Ramos (cell line): ENCODE data around the gene PIEZO2.
"Not testable (repeated sequence)": the region's sequence is repeated elsewhere in the genome, so short reads cannot be mapped to it uniquely, and the experiment has no call there.

Experiments
- in situ Hi-C: fragments of 300-500 bp; cut with MboI; formaldehyde crosslinking; loops from one replicate; pipeline ENCODE4 v1.14.3; 2022; ENCODE audit warnings: low sequenced_read_pairs; ENCODE audit not compliant: unreplicated experiment

PIEZO2 gene

DNA sequence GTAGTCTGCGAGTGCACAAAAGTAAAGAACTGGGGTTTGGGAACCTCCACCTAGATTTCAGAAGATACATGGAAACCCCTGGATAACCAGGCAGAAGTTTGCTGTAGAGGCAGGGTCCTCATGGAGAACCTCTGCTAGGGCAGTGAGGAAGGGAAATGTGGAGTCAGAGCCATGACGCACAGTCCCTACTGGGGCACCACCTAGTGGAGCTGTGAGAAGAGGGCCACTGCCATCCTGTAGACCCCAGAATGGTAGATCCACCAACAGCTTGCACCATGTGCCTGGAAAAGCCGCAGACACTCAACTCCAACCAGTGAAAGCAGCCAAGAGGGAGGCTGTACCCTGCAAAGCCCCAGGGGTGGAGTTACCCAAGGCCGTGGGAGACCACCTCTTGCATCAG, 206.4 kb downstream of the PIEZO2 start:
- in situ Hi-C loops, result no loop called here

DNA sequence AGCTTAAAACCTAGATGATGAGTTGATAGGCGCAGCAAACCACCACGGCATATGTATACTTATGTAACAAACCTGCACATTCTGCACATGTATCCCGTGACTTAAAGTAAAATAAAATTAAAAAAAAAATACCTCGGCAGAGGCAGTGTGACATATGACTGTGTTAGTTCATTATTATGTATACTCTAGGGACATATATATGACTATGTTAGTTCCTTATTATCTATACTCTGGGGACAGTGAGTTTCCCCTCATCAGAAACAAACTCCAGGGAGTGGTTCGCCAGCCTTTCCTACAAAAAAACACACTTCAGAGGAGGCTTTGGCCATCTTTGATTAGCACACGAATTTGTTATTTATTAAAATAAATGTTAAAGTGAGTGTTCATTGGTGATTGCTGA, 209.5 kb downstream of the PIEZO2 start:
- in situ Hi-C loops, result no loop called here

DNA sequence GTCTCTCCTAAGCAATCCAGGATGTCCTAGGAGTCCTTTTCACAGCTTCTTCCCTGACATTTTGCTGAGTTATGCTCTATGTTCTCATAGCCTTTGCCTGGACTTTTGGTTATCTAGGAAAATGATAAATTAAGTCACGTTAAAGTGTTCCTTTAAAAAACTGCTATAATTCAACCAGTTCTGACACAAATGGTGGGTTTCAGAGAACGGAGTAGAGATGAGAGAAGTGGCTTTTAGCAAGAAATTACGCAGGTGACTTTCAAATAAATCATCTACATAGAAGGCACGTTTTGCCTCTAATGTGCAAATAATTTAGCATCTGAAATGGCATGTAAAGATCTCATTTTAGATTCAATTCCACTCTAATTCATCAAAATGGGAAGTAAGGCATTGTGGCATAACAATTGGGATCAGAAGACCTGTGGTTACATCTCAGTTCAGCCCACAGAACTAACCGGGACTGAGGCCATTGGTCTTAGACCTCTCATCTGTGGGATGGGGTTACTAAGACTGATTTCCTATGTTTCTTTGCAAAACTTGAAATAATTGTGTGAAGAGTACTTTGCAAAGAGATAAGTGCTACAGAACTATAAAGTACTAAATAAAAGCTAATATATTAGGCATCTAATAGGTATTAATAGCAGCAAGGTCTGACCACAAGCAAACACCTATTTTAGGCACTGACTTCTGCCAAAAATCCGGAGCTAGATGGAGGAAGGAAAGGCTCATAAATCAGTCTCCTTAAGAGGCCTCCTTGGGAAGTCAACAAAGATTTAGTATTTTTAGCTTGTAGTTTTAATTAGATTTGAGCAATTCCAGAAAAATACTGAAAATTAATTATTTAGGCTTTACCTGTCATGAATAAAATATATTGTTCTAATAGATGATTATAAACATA, 211.4 kb downstream of the PIEZO2 start:
- in situ Hi-C loops, result no loop called here

DNA sequence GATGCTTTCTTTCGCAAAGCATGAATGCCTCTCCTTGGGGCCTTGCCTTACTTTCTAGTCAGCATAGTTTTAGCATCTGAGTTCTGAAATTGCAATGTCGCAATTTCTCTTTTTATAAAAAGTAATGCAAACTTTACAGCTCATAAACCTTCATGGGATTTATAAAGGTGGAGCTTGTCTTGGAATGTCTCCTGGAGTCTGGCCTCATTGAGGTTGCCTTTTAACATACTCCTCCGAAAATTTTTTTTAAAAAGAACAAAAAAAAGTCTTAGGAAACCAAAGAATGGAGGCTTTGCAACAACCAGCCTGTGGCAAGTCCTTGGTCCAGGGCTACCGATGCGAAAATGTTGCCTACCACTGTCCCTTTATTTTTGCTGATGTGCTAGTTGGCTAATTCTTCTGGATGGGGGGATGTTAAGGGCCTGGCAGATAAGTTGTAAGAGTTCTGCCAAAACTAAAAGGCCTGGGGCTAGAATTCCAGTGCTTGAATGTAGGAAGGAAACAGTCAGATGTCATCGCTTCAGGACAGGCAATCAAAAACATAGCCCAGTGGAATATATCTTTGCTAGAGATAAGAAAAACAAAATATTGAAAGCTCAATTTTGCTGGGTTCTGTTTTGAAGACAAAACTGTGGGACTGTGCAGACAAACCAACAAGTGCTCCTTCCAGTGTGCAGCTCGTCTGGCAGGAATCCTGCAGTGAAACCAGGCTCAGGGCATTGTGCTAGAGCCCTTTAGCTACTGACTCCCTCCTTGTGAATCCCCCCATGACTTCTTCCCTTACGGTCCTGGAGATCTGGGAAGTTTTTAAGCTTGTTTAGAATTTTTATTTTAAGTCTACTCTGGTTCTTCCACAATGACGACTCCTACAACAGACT, 213.0 kb downstream of the PIEZO2 start:
- in situ Hi-C loops, result no loop called here

DNA sequence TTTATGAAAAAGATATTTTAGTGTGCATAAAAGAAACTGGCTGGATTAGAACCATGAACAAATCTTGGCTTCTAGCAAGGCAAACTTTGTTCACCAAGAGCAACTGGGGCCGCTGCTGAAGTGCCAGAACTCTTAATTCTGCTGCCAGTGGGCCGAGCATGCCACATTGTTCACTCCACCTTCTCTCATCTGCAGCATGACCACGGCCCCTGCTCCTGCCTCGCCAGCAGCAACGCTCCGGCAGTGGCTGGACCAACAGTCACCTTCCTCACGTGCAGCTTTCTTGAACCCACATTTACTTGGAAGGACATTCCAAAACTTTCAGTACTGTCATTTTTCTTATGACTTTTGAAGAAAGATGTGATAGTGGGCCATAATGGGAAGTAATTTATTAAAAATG, 213.8 kb downstream of the PIEZO2 start:
- in situ Hi-C loops, result no loop called here

DNA sequence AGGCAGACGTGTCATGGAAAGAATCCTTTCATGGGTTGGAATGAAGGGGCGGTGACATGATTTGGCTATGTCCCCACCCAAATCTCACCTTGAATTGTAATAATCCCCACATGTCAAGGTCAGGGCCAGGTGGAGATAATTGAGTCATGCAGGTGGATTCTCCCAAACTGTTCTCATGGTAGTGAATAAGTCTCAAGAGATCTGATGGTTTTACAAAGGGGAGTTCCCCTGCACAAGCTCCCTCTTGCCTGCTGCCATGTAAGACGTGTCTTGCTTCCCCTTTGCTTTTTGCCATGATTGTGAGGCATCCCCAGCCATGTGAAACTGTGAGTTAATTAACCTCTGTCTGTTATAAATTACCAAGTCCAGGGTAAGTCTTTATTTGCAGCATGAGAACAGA, 215.7 kb downstream of the PIEZO2 start:
- in situ Hi-C loops, result not testable (repeated sequence)

DNA sequence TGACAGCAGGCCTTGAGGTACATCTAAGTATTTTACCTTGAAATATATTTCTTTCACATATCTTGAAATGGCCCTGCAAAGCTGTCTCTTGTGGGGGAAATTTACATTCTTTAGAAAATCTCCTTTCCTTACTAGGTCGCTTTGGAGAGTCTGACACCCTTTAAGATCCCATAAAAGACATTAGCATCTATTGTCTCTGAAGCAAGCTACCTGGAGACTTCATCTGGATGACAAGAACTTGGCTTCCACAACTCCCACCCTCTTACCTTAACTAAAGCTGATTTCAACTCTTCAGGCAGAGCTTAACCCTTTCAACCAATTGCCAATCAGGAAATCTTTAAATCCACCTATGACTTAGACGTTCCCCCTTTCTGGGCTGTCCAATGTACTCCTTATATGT, 219.3 kb downstream of the PIEZO2 start:
- in situ Hi-C loops, result no loop called here

DNA sequence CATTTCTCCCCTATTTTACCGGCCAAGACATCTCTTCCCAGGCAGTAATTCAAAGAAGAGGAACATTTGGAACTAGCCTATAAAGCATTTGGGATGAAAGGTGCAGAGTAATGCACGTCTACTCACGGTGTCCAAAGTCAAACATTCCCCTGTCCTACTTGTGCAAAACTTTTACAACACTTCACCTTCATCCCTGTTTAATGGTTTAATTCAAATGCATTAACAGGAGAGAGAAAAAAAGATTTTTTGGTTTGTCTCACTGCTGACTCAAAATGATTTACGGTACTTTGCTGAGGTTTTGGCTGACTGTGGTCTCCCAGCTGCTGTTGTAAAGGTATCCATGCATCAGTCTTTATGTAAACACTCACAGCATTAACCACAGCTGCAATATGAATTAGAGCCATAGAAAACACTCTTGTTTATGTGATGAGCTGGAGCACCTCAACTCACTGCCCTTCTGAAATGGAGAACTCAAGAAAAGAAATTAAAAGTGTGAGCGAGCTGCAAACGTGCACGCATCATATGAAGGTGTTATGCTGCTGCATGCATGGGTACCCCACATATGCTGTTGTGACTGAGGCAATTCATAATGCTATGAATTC, 220.5 kb downstream of the PIEZO2 start:
- in situ Hi-C loops, result no loop called here

DNA sequence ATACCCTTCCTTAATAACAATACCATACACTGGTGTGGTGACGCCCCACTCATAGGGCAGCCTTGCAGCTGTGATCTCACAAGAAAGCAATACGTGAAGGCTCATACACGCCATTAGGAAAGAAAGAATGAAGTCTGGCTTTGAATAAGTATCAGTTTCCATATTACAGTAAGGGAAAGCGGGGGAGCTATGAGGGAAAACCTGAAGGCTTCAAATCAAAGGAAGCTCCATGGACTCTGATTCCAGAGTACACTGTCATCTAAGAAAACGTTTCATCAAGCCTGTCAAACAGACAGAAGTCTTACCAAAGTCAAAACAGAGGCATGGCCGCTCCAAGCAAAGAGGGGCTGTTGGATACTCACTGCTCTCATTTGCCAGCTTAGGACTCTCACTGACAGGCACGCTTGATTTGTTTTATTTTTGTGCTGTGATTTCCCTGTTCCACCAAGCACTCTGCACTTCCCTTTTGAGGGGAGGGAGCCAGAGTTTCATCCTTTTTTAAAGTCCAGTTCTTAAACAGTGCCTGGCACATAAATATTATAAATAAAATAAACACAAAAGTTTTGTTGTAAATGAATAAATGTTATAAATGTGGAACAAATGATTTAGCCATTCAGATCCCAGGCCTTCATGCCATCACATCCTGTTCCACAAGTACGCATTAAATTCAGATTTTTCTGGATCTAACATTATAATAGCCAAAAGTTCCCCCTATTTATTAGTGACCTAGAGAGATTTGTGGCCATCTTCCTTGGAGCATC, 221.2 kb downstream of the PIEZO2 start:
- in situ Hi-C loops, result no loop called here

DNA sequence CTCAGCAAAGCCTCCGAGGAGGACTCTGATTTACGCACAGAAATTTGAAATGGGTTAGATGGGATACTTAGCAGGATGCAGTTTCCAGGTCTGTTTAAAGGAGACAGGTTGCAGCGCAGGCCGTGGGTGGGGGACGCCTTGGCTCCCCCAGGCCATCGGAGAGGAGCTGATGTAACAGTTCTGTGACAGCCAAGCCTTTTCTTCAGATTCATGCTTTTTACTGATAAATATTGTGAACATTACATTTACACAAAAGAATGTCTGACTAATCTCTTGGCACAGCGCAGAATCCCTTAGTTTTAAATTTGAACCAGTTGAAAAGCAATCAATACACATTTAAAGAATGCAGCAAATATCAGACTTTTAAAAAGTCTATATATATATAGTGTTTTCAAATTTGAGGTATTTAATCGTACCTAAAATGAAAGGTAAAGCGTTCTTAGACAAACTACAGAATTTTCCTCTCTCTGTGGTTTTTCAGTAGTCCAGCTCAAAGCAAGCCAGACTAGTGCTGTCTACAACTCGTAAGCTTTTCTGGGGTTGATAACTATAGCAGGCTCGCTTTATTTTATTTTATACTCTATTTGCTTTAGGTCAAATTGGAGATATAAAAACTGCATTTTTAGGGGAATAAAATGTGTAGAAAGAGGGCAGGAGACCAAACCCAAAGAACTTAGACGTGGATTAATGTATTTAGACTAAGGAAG, 221.9 kb downstream of the PIEZO2 start:
- in situ Hi-C loops, result no loop called here

DNA sequence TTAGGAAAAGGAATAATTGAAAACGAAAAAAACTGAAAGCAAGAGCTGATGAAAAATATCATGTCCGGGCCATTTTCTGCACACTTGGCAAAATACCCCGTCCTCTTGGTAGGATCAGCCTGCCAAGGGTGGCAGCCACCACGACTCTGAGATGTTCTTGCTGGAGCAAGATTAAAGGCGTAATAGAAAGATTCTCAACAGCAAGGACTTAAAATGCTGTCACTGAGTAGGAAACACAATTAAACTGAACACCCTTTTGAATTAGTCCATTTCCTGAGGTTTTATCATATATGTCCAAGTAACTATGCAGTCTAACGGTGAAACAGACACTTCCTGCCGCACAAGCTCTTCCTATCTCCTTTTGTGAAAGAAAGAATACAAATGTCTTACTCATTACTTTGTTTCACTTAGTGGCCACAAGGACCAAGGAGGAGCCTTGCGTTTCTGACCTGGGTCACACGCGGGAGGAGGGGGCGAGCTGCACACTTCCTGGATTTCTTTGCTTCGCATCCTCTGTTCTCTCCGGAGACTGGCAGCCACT, 222.7 kb downstream of the PIEZO2 start:
- in situ Hi-C loops, result no loop called here

DNA sequence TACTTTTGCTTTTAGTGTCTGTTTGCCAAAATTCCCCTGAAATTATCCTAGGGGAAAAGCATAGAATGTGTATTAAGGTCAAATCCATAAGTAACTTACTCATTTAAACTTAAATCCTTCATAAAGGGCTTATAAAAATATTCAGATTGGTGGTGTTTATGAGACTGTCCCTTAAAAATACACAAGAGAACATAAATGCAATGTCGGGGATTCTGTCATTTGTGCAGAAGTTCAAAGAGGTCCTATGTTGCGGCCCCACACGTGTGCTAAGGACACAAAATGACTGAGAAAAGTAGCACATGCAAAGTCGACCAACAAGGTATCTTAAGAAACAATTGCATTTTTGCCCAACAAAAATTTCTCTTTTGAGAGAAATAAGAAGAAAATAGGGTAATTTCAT, 225.1 kb downstream of the PIEZO2 start:
- in situ Hi-C loops, result no loop called here

DNA sequence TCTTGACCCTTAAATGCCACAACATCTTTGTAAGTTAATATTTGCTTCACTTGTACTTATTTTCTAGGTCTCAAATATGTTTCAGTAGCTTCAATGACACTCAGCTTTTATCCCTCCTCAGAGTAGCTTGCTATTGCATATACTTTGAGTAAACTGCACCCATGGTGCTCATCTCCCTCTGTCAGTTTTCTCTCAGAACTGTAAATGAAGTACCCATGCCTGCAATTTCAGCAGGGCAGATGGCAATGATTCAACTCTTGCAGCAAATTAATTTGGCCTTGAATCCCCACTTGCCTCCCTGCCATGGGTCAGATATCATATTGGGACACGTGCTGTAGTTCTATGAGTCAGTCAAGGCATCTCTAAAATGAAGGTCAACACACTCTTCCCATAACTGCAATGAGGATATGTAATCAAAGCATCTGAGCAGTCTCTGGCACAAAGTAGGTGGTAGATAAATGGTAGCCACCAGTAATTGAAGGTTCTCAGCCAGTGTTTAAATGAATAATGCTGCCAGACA, 225.8 kb downstream of the PIEZO2 start:
- in situ Hi-C loops, result no loop called here

DNA sequence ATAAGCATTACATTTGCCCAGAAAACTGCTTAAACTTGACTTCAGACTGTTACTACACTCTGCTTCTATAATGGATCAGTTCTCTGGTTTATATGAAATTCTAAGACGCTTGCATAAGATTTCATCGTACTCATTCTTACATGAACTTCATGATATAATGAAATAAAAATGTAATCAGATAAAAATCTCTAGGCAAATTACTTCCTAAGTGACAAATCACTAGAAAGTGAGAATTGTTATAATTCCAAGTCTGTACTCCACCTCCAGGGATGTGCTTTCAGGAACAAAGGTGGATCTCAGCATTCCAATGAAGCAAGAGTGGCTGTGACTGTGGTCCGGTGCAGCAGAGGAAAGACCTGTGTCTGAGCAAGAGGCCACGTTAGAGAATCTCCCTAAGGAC, 226.2 kb downstream of the PIEZO2 start:
- in situ Hi-C loops, result no loop called here

DNA sequence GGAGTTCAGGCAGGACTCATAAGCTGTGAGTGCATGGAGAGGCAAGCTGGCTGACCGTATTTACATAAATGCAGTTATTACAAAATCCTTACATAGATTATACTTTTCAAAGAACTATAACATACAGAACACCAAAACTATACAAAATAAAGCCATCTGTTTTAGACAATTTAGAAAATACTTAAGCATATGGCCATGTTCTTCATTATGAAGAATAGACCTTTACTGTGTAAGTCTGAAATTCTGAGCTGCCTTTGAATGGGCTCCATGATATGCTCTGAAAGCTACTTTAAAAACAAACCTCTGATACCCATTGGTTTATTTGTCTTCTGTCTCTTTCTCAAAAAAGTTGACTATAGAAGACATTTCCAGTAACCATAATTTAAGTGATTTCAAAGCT, 226.7 kb downstream of the PIEZO2 start:
- in situ Hi-C loops, result not testable (repeated sequence)

DNA sequence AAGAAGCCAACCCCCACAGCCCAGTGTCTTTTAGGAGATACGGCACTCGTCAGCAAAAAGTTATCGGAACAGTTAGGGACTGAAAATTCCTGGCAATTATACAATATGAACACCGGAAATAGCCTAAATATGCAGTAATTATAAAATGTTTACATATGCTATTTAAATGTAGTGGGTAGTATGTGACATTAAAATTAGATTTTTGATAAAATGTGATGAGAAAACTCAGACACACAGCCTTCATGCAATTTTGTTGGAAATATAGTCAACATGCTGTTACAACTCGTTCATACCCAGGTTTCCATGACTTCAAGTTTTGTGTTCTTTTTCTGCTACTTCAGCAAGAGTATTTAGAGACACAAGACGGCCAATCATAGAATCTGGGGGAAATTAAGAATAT, 229.1 kb downstream of the PIEZO2 start:
- in situ Hi-C loops, result not testable (repeated sequence)

DNA sequence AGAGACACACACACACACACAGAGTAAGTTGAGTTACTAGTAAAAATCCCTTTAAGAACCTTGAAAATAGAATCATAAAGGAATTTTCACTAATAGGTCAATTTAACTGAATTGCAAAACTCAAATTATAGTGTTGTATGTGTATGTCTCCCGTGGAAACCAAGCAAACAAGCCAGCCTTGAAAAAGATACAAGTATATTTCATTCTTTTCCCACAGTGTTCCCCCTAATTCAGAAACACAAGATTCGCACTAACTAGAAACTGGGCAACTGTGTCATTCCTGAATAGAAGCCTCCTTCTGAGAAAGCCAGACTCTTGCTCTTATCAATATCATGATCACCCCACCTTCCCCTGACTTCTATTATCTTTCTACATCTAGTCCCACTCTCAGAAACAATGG, 229.5 kb downstream of the PIEZO2 start:
- in situ Hi-C loops, result no loop called here

DNA sequence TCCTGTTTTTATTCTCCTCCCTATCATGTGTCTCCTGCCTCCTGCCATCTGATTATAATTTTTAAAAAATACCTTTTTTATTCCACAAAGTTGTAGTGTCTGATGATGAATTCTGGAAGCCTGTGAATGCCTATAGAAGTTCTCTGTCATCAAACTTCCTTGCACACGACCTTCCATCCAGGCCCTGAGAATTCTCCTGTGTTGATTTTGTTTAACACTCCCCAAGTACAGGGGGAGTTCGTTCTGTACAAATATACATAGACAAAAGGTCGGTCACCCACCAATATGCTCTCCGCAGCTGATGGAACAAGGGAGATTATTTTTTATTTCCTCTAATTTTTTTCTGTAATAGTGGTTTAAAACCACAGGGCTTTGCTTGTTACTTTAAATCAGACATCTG, 232.5 kb downstream of the PIEZO2 start:
- in situ Hi-C loops, result no loop called here

DNA sequence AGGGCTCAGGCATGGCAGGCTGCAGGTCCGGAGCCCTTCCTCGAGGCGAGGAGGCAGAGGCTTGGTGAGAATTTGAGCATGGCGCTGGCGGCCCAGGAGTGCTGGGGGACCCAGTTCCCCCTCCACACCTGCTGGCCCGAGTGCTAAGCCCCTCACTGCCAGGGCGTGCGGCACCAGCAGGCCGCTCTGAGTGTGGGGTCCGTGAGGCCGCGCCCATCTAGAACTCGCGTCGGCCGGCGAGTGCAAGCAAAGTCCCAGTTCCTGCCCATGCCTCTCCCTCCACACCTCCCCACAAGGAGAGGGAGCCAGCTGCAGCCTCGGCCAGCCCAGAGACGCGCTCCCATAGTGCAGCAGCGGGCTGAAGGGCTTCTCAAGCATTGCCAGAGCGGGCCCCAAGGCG, 233.0 kb downstream of the PIEZO2 start:
- in situ Hi-C loops, result no loop called here
